Neuron (in vitro differentiated cells): ENCODE measurements around the gene MTM1.

ENCODE experiments used
- H2AFZ ChIP-seq: one replicate; pipeline ENCODE4 v1.6.1; 2013; ENCODE audit warnings: low read depth, mild to moderate bottlenecking, inconsistent platforms, low read length, moderate library complexity
- H3K27me3 ChIP-seq: one replicate; pipeline ENCODE4 v1.6.1; 2013; ENCODE audit warnings: low read length; ENCODE audit not compliant: insufficient read depth
- H3K36me3 ChIP-seq: one replicate; pipeline ENCODE4 v1.6.1; 2013; ENCODE audit warnings: low read length; ENCODE audit not compliant: insufficient read depth
- H3K4me1 ChIP-seq: one replicate; pipeline ENCODE4 v1.6.1; 2013; ENCODE audit warnings: low read length; ENCODE audit not compliant: insufficient read depth
- H3K4me3 ChIP-seq: 2 replicates; pipeline ENCODE4 v1.5.1; 2013; ENCODE audit warnings: mild to moderate bottlenecking, low read length, moderate library complexity
- H3K9me3 ChIP-seq: one replicate; pipeline ENCODE4 v1.6.1; 2013; ENCODE audit warnings: low read length

Gene MTM1

DNA sequence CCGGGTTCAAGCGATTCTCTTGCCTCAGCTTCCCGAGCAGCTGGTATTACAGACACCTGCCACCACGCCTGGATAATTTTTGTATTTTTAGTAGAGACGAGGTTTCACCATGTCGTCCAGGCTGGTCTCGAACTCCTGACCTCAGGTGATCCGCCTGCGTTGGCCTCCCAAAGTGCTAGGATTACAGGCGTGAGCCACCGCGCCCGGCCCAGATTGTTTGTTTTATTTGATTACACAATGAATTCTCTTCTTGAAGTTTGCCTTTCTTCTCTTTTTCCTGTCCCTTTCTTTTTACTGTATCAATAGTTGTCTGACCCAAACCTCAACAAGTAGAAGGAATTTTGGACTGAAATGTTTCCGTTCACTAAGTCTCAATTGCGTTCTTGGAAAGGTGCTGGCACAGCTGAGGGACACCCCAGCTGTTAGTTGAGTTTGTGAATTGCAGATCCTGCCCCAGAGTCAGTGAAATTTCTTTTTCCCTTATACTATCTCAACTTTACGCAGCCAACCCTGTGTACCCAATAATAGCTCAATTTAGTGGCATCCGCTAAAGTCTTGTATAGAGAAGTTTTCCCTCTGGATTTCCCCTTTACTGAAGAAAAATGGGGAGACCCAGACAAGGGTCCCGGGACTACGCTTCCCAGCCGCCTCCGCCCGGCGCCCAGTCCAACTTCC lies 639 bp upstream of the MTM1 start:
- H3K27me3 ChIP-seq: no peaks in the 10 kb centered on the region
- peaks cover 31% of the 10 kb centered on the region for H3K4me1 ChIP-seq
- H2AFZ ChIP-seq: no peak overlapping the region
- H3K36me3 ChIP-seq: no peaks in the 10 kb centered on the region
- H3K4me3 ChIP-seq: no peak overlapping the region
- no peaks in the 10 kb centered on the region for H3K9me3 ChIP-seq

DNA sequence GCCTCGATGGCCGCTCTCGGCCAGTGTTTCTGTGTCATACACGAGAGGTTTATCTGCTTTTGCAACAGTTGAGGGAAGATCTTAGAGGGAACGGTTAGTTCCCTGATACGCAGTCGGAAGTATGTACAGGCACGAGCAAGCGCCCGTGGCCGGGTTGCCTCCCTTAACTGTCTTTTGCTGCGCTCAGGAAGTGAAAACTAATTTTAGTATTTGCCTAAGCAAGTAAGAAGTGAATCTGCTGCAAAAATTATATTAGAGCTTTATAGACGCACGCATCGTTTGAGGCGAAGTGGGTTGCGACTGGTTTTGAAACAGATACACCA lies 695 bp downstream of the MTM1 start:
- no peaks in the 10 kb centered on the region for H3K27me3 ChIP-seq
- no peak overlapping the region for H2AFZ ChIP-seq
- peaks cover 38% of the 10 kb centered on the region for H3K4me1 ChIP-seq
- no peaks in the 10 kb centered on the region for H3K36me3 ChIP-seq
- peak overlapping the region; percentile 62 for H3K4me3 ChIP-seq
- H3K9me3 ChIP-seq: no peaks in the 10 kb centered on the region

DNA sequence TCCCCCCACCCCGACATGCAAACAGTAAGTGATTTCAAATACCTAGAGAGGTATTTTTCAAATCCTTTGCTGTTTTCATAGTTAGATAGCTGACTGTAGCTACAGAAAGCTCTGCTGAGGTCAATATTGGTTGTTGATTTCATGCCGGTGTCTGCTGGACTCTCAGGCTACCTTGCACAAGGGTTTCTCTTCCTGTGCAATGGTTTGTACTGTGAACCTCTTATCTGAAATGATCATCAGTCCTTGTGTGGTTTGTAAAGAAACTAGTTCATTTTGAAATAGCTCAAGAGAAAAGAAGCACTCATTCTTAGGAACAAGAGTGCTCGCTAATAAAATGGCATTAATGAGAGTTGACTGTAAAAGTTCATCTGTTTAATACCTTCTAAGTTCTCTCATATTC lies 2.1 kb downstream of the MTM1 start:
- H3K4me1 ChIP-seq: peaks cover 32% of the 10 kb centered on the region
- no peak overlapping the region for H3K4me3 ChIP-seq
- no peaks in the 10 kb centered on the region for H3K27me3 ChIP-seq
- H3K36me3 ChIP-seq: no peaks in the 10 kb centered on the region
- no peak overlapping the region for H2AFZ ChIP-seq
- no peaks in the 10 kb centered on the region for H3K9me3 ChIP-seq

DNA sequence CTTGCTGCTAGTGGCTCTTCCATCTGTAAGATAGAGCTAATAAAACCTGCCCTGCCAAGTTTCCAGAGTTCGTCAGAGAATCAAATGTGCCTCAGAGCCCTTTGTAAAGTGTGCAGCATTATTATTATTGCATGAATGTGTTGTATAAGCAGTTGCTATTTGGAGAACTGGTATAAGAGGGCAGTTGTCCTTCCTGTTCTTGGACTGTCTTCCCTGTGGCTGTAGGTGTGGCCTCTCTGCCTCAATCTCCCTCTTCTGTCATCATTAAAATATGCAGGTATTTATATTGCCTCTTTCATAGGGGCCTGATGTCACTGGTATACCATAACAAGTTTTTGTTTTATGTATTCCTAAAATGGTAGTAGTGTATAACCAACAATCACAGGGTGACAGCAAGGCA lies 3.8 kb downstream of the MTM1 start:
- no peaks in the 10 kb centered on the region for H3K36me3 ChIP-seq
- no peaks in the 10 kb centered on the region for H3K27me3 ChIP-seq
- no peak overlapping the region for H3K4me3 ChIP-seq
- H2AFZ ChIP-seq: no peak overlapping the region
- peaks cover 17% of the 10 kb centered on the region for H3K4me1 ChIP-seq
- H3K9me3 ChIP-seq: no peaks in the 10 kb centered on the region

DNA sequence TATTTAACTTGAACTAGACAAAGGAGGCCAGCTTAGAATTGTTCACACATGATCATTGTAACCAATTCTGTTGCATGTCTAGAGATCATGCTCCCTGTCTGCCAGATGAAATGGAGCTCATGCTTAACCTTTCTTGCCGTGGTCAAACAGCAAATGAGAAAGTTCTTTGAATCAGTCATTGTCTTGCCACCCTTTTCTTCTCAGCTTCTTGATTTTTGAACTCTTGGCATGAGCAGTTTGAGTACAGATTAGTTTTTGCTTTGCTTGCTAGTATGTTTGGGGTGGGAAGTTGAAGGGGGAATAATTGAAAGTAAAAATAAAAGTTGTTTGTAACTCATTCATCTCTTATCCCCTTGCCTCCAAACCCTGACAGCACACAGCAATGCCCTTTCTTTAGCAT lies 4.7 kb downstream of the MTM1 start:
- no peaks in the 10 kb centered on the region for H3K36me3 ChIP-seq
- H2AFZ ChIP-seq: no peak overlapping the region
- H3K4me3 ChIP-seq: no peak overlapping the region
- peaks cover 9% of the 10 kb centered on the region for H3K4me1 ChIP-seq
- H3K9me3 ChIP-seq: no peaks in the 10 kb centered on the region
- H3K27me3 ChIP-seq: no peaks in the 10 kb centered on the region

DNA sequence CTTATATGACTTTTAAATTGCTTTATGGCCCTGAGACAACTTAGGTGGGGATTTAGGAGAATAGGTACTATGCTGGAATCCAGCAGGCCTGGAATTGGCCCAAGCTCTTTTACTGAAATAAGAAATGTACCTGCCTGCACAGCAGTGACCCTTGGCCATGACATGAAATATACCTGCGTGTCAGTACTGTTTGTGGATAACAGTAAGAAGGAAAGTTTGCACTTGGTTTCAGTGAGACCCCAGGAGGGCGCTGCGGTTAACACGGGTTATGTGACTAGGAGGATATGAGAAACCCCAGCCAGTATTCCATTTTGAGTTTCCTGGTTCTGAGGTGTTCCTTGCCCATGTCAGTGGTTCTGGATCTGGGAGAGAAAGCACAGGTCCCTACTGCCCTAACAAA lies 5.3 kb downstream of the MTM1 start:
- Histone ChIP-seq H3K27me3 (no peaks in the 10 kb centered on the region), H2AFZ (no peak overlapping the region), H3K9me3 (no peaks in the 10 kb centered on the region), H3K36me3 (no peaks in the 10 kb centered on the region), H3K4me3 (no peak overlapping the region), H3K4me1 (peaks cover 9% of the 10 kb centered on the region)

DNA sequence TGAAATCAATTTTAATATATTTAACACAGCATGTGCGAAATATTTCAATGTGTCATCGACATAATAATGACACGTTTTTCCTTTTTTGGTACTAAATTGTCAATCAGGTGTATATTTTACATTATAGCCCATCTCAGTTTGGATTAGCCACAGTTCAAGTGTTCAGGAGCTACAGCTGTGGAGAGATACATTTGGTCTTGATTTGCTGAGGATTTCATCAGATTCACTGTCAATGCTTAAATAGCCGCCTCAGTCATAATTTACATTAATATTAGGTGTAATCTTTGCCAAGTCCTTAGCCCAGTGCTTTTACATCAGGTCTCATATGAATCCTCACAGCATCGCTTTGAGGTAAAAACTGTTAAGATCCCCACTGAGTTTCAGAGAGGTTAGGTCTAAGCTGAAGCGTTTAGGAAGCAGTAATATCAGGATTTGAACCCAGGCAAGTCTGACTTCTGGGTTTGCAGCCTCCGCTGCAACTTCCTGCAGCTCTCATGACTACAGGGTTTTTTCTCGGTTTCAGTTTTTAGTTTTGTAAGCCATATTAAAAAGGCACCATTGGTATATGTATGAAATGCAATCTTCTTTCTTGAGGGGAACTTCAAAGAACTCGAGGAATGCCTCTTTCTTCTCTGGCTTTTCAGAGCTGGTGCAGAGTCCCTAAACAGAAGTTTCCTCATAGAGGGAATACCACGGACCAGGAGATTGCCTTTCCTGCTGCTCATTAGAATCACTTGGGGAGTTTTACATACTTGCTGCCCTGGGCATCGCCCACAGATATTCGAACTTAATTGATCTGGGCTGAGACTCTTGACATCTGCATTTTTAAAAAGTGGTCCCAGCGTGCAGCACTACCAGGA lies 6.4 kb downstream of the MTM1 start:
- Histone ChIP-seq H2AFZ (no peak overlapping the region), H3K9me3 (no peaks in the 10 kb centered on the region)

DNA sequence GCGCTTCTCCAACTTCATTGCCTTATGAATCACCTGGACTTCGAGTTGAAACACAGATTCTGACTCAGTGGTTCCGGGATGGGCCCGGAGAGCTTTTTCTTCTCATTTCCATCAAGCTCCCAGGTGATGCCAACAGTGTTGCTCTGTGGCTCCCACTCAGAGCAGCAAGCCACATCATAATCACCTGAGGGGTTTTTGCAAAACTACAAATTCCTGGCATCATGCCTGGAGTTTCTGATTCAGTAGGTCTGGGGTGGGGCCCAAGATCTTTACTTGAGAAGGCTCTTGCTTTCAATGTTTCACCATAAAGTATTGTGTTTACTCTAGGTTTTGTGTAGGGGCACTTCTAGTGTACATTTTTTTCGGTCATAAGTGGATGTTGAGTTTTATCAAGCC lies 7.0 kb downstream of the MTM1 start:
- no peaks in the 10 kb centered on the region for H3K9me3 ChIP-seq
- H2AFZ ChIP-seq: no peak overlapping the region
- no peaks in the 10 kb centered on the region for H3K36me3 ChIP-seq
- no peak overlapping the region for H3K4me3 ChIP-seq
- H3K27me3 ChIP-seq: no peaks in the 10 kb centered on the region
- peaks cover 7% of the 10 kb centered on the region for H3K4me1 ChIP-seq

More for the DNA sequence above, 6.4 kb downstream of the MTM1 start:
- H3K36me3 ChIP-seq: no peaks in the 10 kb centered on the region
- peaks cover 7% of the 10 kb centered on the region for H3K4me1 ChIP-seq
- no peaks in the 10 kb centered on the region for H3K27me3 ChIP-seq
- H3K4me3 ChIP-seq: no peak overlapping the region

DNA sequence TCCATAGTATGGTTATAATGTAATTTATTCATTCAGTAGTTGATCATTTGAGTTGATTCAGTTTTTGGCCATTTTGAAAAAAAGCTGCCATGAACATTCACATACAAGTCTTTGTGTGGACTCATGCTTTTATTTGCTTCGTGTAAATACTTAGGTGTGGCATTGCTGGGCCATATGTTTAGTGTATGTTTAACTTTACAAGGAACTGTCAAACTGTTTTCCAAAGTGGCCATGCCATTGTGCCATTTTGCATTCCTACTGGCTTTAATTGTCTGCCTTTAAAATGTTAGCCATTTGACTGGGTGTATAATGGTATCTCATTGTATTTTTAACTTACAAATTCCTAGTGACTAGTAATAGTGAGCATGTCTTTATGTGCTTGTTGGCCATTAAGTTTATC lies 8.8 kb downstream of the MTM1 start:
- Histone ChIP-seq H2AFZ (no peak overlapping the region), H3K27me3 (no peaks in the 10 kb centered on the region), H3K4me3 (no peak overlapping the region), H3K9me3 (no peaks in the 10 kb centered on the region), H3K36me3 (no peaks in the 10 kb centered on the region), H3K4me1 (peaks cover 7% of the 10 kb centered on the region)

DNA sequence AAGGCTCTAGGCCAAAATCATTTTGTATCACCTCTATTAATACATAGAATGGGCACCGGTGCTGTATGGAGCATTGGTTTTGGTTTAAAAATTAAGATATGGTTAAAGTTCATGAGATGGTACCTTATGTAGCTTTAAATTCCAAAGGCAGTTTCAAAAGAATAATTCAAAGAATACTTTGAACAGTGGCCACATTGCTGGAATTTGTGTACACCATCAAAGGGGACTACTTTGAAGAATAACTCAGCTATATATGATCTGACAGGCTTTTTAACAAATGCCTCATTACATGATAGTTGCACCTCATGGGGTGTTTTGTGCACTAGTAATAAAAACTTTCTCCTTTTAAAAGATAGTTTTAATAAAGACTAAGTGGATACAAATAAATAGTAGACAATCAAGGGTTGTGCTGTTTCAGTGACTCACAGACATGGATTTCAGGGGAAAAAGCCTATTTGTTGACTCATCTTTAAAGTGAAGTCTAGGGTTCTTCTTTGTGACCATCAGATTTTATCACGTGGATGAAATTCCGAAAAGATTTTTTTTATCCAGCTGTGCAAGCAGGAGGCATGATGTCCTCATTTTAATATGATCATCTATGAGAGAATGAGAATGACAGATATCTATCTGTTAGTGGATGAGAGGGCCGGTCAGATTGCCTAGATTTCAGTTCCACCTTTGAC lies 12.8 kb downstream of the MTM1 start:
- Histone ChIP-seq H3K27me3 (no peaks in the 10 kb centered on the region), H3K9me3 (no peaks in the 10 kb centered on the region), H3K4me1 (no peaks in the 10 kb centered on the region), H3K36me3 (no peaks in the 10 kb centered on the region), H3K4me3 (no peak overlapping the region), H2AFZ (no peak overlapping the region)

DNA sequence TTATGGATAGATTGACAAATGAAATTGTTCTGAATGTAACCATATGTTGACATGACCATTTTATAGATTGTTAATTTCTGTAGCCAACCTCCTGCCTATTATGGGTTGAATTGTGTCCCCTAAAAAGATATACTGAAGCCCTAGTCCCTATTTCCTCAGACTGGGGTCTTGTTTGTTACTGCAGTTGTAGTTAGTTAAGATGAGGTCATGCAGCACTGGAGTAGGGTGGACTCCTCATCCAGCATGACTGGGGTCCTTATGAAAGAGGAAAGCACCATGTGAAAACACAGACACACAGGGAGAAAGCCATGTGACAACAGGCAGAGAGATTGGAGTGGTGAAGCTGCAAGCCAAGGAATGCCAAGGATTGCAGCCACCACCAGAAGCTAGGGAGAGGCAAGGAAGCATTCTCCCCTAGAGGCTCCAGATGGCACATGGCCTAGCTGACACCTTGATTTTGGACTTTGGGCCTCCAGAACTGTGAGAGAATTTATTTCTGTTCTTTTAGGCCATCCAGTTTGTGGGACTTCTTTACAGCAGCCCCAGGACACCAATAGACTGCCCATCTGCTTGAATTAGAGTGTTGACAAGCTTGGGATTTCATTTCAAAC lies 14.0 kb downstream of the MTM1 start:
- Histone ChIP-seq H3K36me3 (no peaks in the 10 kb centered on the region), H3K9me3 (no peaks in the 10 kb centered on the region), H2AFZ (no peak overlapping the region), H3K4me3 (no peak overlapping the region), H3K4me1 (no peaks in the 10 kb centered on the region), H3K27me3 (no peaks in the 10 kb centered on the region)

DNA sequence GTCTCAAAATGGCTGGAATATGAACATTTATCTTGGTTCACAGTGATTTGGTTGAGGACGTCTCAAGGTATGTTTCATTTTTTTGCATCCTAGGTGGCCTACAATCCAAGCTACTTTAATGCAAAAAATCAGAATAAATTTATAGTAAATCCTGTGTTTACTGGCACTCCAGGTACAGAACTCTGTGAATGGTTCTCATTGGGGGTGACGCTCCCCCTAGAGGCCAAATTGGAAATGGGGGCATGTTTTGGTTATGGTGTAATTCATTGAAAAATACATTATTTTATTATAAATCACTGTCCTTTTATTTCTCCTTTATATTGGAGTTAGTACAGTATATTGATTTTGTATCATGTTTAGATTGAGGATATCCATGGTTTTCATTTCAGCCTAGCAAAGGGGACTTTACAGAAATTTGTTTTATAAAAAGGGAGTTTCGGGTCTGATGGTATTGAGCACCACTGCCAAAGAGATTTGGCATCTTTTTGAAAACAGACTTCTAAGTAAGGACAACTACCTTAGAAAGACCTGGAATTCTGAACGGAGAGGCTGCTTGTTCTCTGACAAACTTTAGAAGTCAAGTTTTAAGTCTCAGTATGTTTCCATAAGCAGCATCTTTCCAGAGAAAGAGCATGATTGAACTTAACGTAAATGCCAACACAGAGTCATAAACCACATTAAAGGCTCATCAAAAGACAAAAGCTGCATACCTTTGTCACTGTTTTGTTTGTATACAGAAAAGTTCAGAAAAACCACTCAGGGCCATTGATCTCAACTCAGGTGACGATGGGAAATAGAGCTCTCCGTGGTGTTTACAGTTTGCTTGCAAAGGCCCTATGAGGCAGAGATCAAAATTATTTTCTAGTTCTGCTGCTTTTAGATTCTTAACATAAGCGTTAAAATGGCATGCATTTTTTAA lies 19.4 kb downstream of the MTM1 start:
- Histone ChIP-seq H3K4me3 (no peak overlapping the region), H3K9me3 (no peaks in the 10 kb centered on the region), H3K36me3 (no peaks in the 10 kb centered on the region), H3K27me3 (no peaks in the 10 kb centered on the region), H2AFZ (no peak overlapping the region), H3K4me1 (no peaks in the 10 kb centered on the region)
